ENCODE results near the gene ATPAF2. TPM values are rescaled to one million over a fixed set of nuclear protein-coding genes. Genes with fewer than 3 reads are reported as not detected.

The ATPAF2 gene
- total RNA-seq, 1 experiment from 2014 or later: 18.6 TPM

DNA sequence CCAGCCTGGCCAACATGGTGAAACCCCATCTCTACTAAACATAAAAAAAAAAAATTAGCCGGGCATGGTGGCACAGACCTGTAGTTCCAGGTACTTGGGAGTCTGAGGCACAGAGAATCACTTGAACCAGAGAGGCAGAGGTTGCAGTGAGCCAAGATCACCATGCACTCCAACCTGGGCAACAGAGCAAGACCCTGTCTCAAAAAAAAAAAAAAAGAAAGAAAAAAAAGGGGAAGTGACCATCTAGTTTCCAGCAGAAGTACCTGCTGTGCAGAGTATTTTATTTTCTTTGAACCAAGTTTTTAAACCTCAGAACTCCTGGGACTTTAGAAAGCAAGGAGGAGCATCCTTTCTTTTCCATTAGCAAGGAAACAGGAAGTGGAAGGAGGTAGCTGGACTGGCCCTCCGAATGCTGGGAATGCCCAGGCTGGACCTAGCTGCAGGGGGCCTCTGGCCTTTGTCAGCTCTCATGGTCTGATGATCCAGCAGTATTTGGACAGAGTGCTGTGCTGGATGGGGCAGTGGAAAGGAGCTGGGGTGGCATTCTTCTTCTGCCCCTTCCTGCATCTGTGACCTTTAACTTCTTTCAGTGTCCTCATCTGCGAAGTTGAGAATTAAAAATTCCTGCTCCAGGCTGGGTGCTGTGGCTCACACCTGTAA, 6.9 kb upstream of the ATPAF2 start:
- Mint-ChIP-seq H3K4me3 (ENCODE audit: unreplicated experiment) (no peak overlapping the region), H3K4me1 (ENCODE audit: insufficient read depth, unreplicated experiment) (peaks cover 20% of the 10 kb centered on the region), H3K36me3 (ENCODE audit: insufficient read depth, unreplicated experiment) (peaks cover 31% of the 10 kb centered on the region), H3K27ac (ENCODE audit: low read depth, unreplicated experiment) (no peak overlapping the region), H3K9me3 (ENCODE audit: unreplicated experiment) (no peaks in the 10 kb centered on the region), H3K27me3 (ENCODE audit: insufficient read depth, unreplicated experiment) (no peaks in the 10 kb centered on the region)
- intact Hi-C loops (cut with micrococcal nuclease): no loop called here
- CTCF ChIA-PET: interaction anchor here (0.5 kb wide), 1 partner anchor 269 kb away, joined by 5 read pairs; no protein-coding TSS in a partner anchor
- TF ChIP-seq, protein P1, sequence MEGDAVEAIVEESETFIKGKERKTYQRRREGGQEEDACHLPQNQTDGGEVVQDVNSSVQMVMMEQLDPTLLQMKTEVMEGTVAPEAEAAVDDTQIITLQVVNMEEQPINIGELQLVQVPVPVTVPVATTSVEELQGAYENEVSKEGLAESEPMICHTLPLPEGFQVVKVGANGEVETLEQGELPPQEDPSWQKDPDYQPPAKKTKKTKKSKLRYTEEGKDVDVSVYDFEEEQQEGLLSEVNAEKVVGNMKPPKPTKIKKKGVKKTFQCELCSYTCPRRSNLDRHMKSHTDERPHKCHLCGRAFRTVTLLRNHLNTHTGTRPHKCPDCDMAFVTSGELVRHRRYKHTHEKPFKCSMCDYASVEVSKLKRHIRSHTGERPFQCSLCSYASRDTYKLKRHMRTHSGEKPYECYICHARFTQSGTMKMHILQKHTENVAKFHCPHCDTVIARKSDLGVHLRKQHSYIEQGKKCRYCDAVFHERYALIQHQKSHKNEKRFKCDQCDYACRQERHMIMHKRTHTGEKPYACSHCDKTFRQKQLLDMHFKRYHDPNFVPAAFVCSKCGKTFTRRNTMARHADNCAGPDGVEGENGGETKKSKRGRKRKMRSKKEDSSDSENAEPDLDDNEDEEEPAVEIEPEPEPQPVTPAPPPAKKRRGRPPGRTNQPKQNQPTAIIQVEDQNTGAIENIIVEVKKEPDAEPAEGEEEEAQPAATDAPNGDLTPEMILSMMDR (IDR thresholded peaks at IDR 0.05; ENCODE audit: unreplicated experiment): no peak
- POLR2A ChIA-PET: no interaction called here
- no peak for DNase-seq (ENCODE audit: unreplicated experiment)
- BruUV-seq (replicated peaks): no TSS peak

DNA sequence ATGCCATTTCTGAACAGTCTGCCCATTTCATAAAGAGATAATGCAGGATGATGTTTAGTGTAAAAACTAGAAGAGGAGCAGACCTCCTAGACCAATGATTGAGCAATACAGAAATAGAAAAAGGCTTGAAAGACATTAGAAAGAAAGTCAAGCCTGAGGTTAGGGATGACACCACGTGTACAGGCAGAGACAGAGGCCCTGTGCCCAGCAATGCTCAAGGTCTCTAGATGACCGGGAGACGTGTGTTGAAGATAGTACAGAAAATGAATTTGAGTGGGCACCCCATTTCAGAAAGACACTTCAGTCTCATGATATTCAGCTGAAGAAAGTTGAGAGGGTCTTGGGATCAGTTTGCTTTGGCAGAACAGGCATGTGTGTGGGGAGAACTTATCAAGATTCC, 5.6 kb upstream of the ATPAF2 start:
- no peak for DNase-seq (ENCODE audit: unreplicated experiment)
- TF ChIP-seq, protein P1 (IDR thresholded peaks at IDR 0.05; ENCODE audit: unreplicated experiment): no peak
- Mint-ChIP-seq H3K4me3 (ENCODE audit: unreplicated experiment) (no peak overlapping the region), H3K36me3 (ENCODE audit: insufficient read depth, unreplicated experiment) (peaks cover 29% of the 10 kb centered on the region), H3K27me3 (ENCODE audit: insufficient read depth, unreplicated experiment) (no peaks in the 10 kb centered on the region), H3K27ac (ENCODE audit: low read depth, unreplicated experiment) (no peak overlapping the region), H3K4me1 (ENCODE audit: insufficient read depth, unreplicated experiment) (peaks cover 26% of the 10 kb centered on the region), H3K9me3 (ENCODE audit: unreplicated experiment) (no peaks in the 10 kb centered on the region)
- CTCF ChIA-PET: no interaction called here
- intact Hi-C loops (cut with micrococcal nuclease): no loop called here
- POLR2A ChIA-PET: no interaction called here
- BruUV-seq (replicated peaks): no TSS peak

DNA sequence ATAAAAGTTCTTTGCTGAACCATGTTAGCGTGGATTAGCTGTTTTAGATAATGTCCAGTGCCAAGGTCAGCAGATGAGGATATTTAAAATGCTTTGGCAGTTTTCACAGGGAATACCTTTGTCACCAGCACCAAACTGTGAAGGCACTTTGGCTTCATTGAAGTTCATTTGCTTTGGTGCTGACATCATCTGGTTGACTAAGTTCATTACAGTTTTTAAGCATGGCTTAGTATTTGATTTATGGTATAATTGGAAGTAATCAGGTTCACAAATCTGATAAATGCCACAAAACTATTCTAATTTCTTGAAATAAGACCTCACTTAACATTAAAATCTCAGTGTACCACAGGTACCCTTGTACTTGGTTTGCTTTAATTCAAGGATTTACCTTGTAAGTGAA, 4.5 kb upstream of the ATPAF2 start:
- Mint-ChIP-seq H3K36me3 (ENCODE audit: insufficient read depth, unreplicated experiment) (peaks cover 23% of the 10 kb centered on the region), H3K27me3 (ENCODE audit: insufficient read depth, unreplicated experiment) (no peaks in the 10 kb centered on the region), H3K4me3 (ENCODE audit: unreplicated experiment) (no peak overlapping the region), H3K27ac (ENCODE audit: low read depth, unreplicated experiment) (no peak overlapping the region), H3K4me1 (ENCODE audit: insufficient read depth, unreplicated experiment) (peaks cover 26% of the 10 kb centered on the region), H3K9me3 (ENCODE audit: unreplicated experiment) (no peaks in the 10 kb centered on the region)
- POLR2A ChIA-PET: interaction anchor here (0.7 kb wide), 1 partner anchor 135 kb away, joined by 3 read pairs; no protein-coding TSS in a partner anchor
- BruUV-seq (replicated peaks): no TSS peak
- CTCF ChIA-PET: interaction anchor here (0.8 to 1.6 kb wide), 3 partner anchors 116 to 153 kb away, joined by 3 to 4 read pairs (median 3); no protein-coding TSS in a partner anchor
- DNase-seq (ENCODE audit: unreplicated experiment): peak; percentile 13
- TF ChIP-seq, protein P1 (IDR thresholded peaks at IDR 0.05; ENCODE audit: unreplicated experiment): peak; percentile 36
- intact Hi-C loops (cut with micrococcal nuclease): no loop called here

DNA sequence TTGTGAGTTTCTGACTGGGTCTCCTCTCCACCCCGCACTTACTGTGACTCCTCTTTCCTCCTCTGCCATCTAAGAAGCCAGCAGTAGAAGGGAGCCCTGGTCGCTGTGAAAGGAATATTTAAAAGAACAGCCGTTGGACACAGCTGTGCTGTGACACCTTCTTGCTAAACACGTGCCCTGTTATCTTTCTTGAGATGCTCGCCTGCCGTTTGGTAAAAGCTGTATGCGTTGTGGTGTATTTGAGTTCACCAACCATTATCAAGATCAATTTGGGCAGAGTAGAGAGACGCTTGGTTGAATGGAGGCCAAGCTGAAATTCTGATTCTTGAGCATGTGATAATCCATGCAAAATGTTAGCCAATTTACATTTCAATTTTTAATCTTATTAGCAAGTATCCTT, 4.0 kb upstream of the ATPAF2 start:
- Mint-ChIP-seq H3K36me3 (ENCODE audit: insufficient read depth, unreplicated experiment) (peaks cover 18% of the 10 kb centered on the region), H3K4me3 (ENCODE audit: unreplicated experiment) (no peak overlapping the region), H3K4me1 (ENCODE audit: insufficient read depth, unreplicated experiment) (peaks cover 30% of the 10 kb centered on the region), H3K9me3 (ENCODE audit: unreplicated experiment) (no peaks in the 10 kb centered on the region), H3K27me3 (ENCODE audit: insufficient read depth, unreplicated experiment) (no peaks in the 10 kb centered on the region), H3K27ac (ENCODE audit: low read depth, unreplicated experiment) (no peak overlapping the region)
- ChIA-PET CTCF (interaction anchor here (0.8 to 1.6 kb wide), 3 partner anchors 116 to 152 kb away, joined by 3 to 4 read pairs (median 3); no protein-coding TSS in a partner anchor), POLR2A (interaction anchor here (0.7 kb wide), 1 partner anchor 135 kb away, joined by 3 read pairs; no protein-coding TSS in a partner anchor)
- intact Hi-C loops (cut with micrococcal nuclease): no loop called here
- TF ChIP-seq, protein P1 (IDR thresholded peaks at IDR 0.05; ENCODE audit: unreplicated experiment): no peak
- no peak for DNase-seq (ENCODE audit: unreplicated experiment)
- no TSS peak for BruUV-seq (replicated peaks)
